GM12878 (cell line): Measurements from ENCODE around the gene DBNL.
"Not testable (repeated sequence)": the region's sequence is repeated elsewhere in the genome, so short reads cannot be mapped to it uniquely, and the experiment has no call there.

Experiments
- ATF2 ChIP-seq: IDR thresholded peaks from 2 replicates; pipeline ENCODE4 v1.6.1; 2012; ENCODE audit warnings: low read length, inconsistent platforms
- BCL11A ChIP-seq: IDR thresholded peaks from 2 replicates; pipeline ENCODE4 v1.6.1; 2011; ENCODE audit warnings: low read depth, low read length
- CTCF ChIP-seq, 3 experiments: IDR thresholded peaks in 2 of 3; conservative IDR thresholded peaks in 1 of 3; 2 replicates each; pipeline ENCODE4 v1.5.1; 2011; ENCODE audit warnings: low read depth in 3 of 3, low read length in 3 of 3, mild to moderate bottlenecking in 3 of 3, control low read depth in 2 of 3, moderate library complexity in 2 of 3, inconsistent platforms in 1 of 3, mixed read lengths in 1 of 3; ENCODE audit not compliant: control insufficient read depth in 2 of 3, insufficient read depth in 1 of 3; ENCODE audit errors: extremely low read depth in 1 of 3
- EGR1 ChIP-seq, 2 experiments: IDR thresholded peaks; 1 replicate in 1 of 2; 2 replicates in 1 of 2; pipeline ENCODE4 v1.6.1; 2011 to 2012; ENCODE audit warnings: low read depth in 2 of 2, low read length in 2 of 2, borderline replicate concordance in 1 of 2, mild to moderate bottlenecking in 1 of 2, moderate library complexity in 1 of 2
- EZH2 ChIP-seq: IDR thresholded peaks from 2 replicates; pipeline ENCODE4 v1.6.1; 2012; ENCODE audit warnings: low read depth, mild to moderate bottlenecking, control low read depth, inconsistent platforms, low read length, borderline replicate concordance; ENCODE audit not compliant: control insufficient read depth
- HDAC2 ChIP-seq: fragments of 200-600 bp; sonication (generic); IDR thresholded peaks from 2 replicates; pipeline ENCODE4 v1.6.1; 2017
- MAX ChIP-seq: IDR thresholded peaks from 2 replicates; pipeline ENCODE4 v1.6.1; 2012; ENCODE audit warnings: low read depth, low read length, improper control_type of control experiment
- RB1 ChIP-seq: fragments of 450-650 bp; formaldehyde crosslinking; IDR thresholded peaks from 2 replicates; pipeline ENCODE4 v1.6.1; 2017; ENCODE audit warnings: mild to moderate bottlenecking, borderline replicate concordance
- SRF ChIP-seq, 2 experiments: IDR thresholded peaks; 2 replicates each; pipeline ENCODE4 v1.6.1; 2011; ENCODE audit warnings: low read depth in 2 of 2, low read length in 2 of 2, mild to moderate bottlenecking in 1 of 2, moderate library complexity in 1 of 2
- USF1 ChIP-seq: IDR thresholded peaks from 2 replicates; pipeline ENCODE4 v1.6.1; 2011; ENCODE audit warnings: borderline replicate concordance, low read depth, mild to moderate bottlenecking, moderate library complexity, mixed read lengths, low read length; ENCODE audit not compliant: insufficient read depth; ENCODE audit errors: extremely low read length
- ZBTB4 ChIP-seq: fragments of 450-650 bp; formaldehyde crosslinking; IDR thresholded peaks from 2 replicates; pipeline ENCODE4 v1.4.0; 2022; ENCODE audit warnings: mild to moderate bottlenecking, moderate library complexity
- ZNF217 ChIP-seq: fragments of 450-650 bp; IDR thresholded peaks from 2 replicates; pipeline ENCODE4 v1.6.1; 2017; ENCODE audit warnings: antibody characterized with exemption, mild to moderate bottlenecking

GRCh38 chr7:44036364-44036763 lies 8.1 kb upstream of the DBNL start:
- not testable (repeated sequence) for TF ChIP-seq ZNF217; SRF (IDR thresholded peaks at IDR 0.05; ENCODE audit: low read depth in 2 of 2, low read length in 2 of 2); MAX; CTCF (IDR thresholded peaks at IDR 0.05 in 2 of 3, conservative IDR thresholded peaks at IDR 0.05 in 1 of 3; ENCODE audit: control insufficient read depth in 2 of 3, extremely low read depth in 1 of 3, insufficient read depth in 1 of 3, low read depth in 3 of 3, low read length in 3 of 3); EGR1 (IDR thresholded peaks at IDR 0.05; ENCODE audit: borderline replicate concordance in 1 of 2, low read depth in 2 of 2, low read length in 2 of 2); RB1; ZBTB4 (CRISPR knock-in tag); HDAC2; EZH2; BCL11A; USF1; ATF2
